Esophagus squamous epithelium (tissue), 4 donors: ENCODE results near the gene PALM.

ENCODE experiments used
- CTCF ChIP-seq, 6 experiments: fragments of 450-650 bp in 4 of 6; fragments of 200-600 bp in 2 of 6; sonication (generic) in 2 of 6; IDR thresholded peaks; one replicate each; pipeline ENCODE4 v1.5.1; 2016 to 2019; ENCODE audit warnings: antibody characterized with exemption in 6 of 6, mild to moderate bottlenecking in 4 of 6, moderate library complexity in 4 of 6
- POLR2A ChIP-seq, 4 donors: fragments of 450-650 bp; IDR thresholded peaks; one replicate each; pipeline ENCODE4 v1.6.1; 2017; ENCODE audit warnings: antibody characterized with exemption in 4 of 4, mild to moderate bottlenecking in 4 of 4, moderate library complexity in 3 of 4

- TF ChIP-seq CTCF (IDR thresholded peaks at IDR 0.05) (no peak), POLR2A (IDR thresholded peaks at IDR 0.05) (no peak)
Measured at GRCh38 chr19:765179-765738, 56.5 kb downstream of the PALM start.
